ENCODE data around the gene TRPM3. TPM values are rescaled to one million over a fixed set of nuclear protein-coding genes. Genes with fewer than 3 reads are reported as not detected.

Gene TRPM3
- total RNA-seq, 3 donors from 2014 or later (not counting 1 experiment from before 2014, with no cell fraction given), result not detected

- peaks cover 3% of the 10 kb centered on the region for H3K4me1 ChIP-seq (ENCODE audit: control insufficient read depth, insufficient read depth, low read length)
- ATAC-seq (no peak), DNase-seq (no peak)
- H3K27me3 ChIP-seq (ENCODE audit: control insufficient read depth, insufficient read depth, low read length), result no peaks in the 10 kb centered on the region
- Mint-ChIP-seq H3K27me3 (ENCODE audit: low read depth in 2 of 2) (no peaks in the 10 kb centered on the region), H3K4me3 (no peak overlapping the region), H3K4me1 (peaks cover 3 to 4% of the 10 kb centered on the region in 2 donors), H3K9me3 (no peaks in the 10 kb centered on the region), H3K36me3 (no peaks in the 10 kb centered on the region), H3K27ac (no peak overlapping the region)
- no peak overlapping the region for H3K4me3 ChIP-seq (ENCODE audit: low read length)
- TF ChIP-seq, protein P1, sequence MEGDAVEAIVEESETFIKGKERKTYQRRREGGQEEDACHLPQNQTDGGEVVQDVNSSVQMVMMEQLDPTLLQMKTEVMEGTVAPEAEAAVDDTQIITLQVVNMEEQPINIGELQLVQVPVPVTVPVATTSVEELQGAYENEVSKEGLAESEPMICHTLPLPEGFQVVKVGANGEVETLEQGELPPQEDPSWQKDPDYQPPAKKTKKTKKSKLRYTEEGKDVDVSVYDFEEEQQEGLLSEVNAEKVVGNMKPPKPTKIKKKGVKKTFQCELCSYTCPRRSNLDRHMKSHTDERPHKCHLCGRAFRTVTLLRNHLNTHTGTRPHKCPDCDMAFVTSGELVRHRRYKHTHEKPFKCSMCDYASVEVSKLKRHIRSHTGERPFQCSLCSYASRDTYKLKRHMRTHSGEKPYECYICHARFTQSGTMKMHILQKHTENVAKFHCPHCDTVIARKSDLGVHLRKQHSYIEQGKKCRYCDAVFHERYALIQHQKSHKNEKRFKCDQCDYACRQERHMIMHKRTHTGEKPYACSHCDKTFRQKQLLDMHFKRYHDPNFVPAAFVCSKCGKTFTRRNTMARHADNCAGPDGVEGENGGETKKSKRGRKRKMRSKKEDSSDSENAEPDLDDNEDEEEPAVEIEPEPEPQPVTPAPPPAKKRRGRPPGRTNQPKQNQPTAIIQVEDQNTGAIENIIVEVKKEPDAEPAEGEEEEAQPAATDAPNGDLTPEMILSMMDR (IDR thresholded peaks at IDR 0.05), result no peak
- H3K36me3 ChIP-seq (ENCODE audit: control insufficient read depth, insufficient read depth, low read length), result no peaks in the 10 kb centered on the region
- no peaks in the 10 kb centered on the region for H3K9me3 ChIP-seq (ENCODE audit: control insufficient read depth, insufficient read depth, low read length)
- intact Hi-C loops (cut with micrococcal nuclease), result no loop called here
- H3K27ac ChIP-seq (ENCODE audit: low read length), result no peak overlapping the region
- 96% methylated on average over 5 of the region's 7 CpGs for WGBS (ENCODE audit: insufficient coverage)
Measured at GRCh38 chr9:70616228-70616990, 505.0 kb downstream of the TRPM3 start.

- Histone ChIP-seq H3K27ac (ENCODE audit: low read length) (no peak overlapping the region), H3K27me3 (ENCODE audit: control insufficient read depth, insufficient read depth, low read length) (no peaks in the 10 kb centered on the region), H3K4me3 (ENCODE audit: low read length) (no peak overlapping the region), H3K9me3 (ENCODE audit: control insufficient read depth, insufficient read depth, low read length) (no peaks in the 10 kb centered on the region), H3K36me3 (ENCODE audit: control insufficient read depth, insufficient read depth, low read length) (no peaks in the 10 kb centered on the region), H3K4me1 (ENCODE audit: control insufficient read depth, insufficient read depth, low read length) (peaks cover 9% of the 10 kb centered on the region)
- TF ChIP-seq, protein P1 (IDR thresholded peaks at IDR 0.05), result no peak
- WGBS (ENCODE audit: insufficient coverage), result 94% methylated on average over 3 of the region's 4 CpGs
- H3K36me3 Mint-ChIP-seq, result no peaks in the 10 kb centered on the region
- H3K27me3 Mint-ChIP-seq (ENCODE audit: low read depth in 2 of 2), result no peaks in the 10 kb centered on the region
- H3K27ac Mint-ChIP-seq, result no peak overlapping the region
- no peak overlapping the region for H3K4me3 Mint-ChIP-seq
- H3K9me3 Mint-ChIP-seq, result no peaks in the 10 kb centered on the region
- ATAC-seq, result no peak
- H3K4me1 Mint-ChIP-seq, result peaks cover 11 to 12% of the 10 kb centered on the region in 2 donors
- no peak for DNase-seq
- intact Hi-C loops (cut with micrococcal nuclease), result no loop called here
Measured at GRCh38 chr9:70615464-70616138, 505.8 kb downstream of the TRPM3 start.

GRCh38 chr9:70614786-70615463 lies 506.5 kb downstream of the TRPM3 start:
- no peak overlapping the region for H3K4me3 Mint-ChIP-seq
- ATAC-seq (no peak), DNase-seq (no peak)
- intact Hi-C loops (cut with micrococcal nuclease), result no loop called here
- TF ChIP-seq, protein P1 (IDR thresholded peaks at IDR 0.05), result no peak
- Histone ChIP-seq H3K36me3 (ENCODE audit: control insufficient read depth, insufficient read depth, low read length) (no peaks in the 10 kb centered on the region), H3K4me3 (ENCODE audit: low read length) (no peak overlapping the region), H3K27ac (ENCODE audit: low read length) (no peak overlapping the region), H3K4me1 (ENCODE audit: control insufficient read depth, insufficient read depth, low read length) (peaks cover 9% of the 10 kb centered on the region), H3K9me3 (ENCODE audit: control insufficient read depth, insufficient read depth, low read length) (no peaks in the 10 kb centered on the region), H3K27me3 (ENCODE audit: control insufficient read depth, insufficient read depth, low read length) (no peaks in the 10 kb centered on the region)
- WGBS (ENCODE audit: insufficient coverage), result 85% methylated on average over 4 of the region's 4 CpGs
- peaks cover 18 to 19% of the 10 kb centered on the region in 2 donors for H3K4me1 Mint-ChIP-seq
- H3K9me3 Mint-ChIP-seq, result no peaks in the 10 kb centered on the region
- H3K27ac Mint-ChIP-seq, result no peak overlapping the region
- H3K27me3 Mint-ChIP-seq (ENCODE audit: low read depth in 2 of 2), result no peaks in the 10 kb centered on the region
- no peaks in the 10 kb centered on the region for H3K36me3 Mint-ChIP-seq
